Measurements from ENCODE around the gene XPO4.

- TF ChIP-seq POLR2A (IDR thresholded peaks at IDR 0.05; ENCODE audit: low read length) (no peak), GATA1 (IDR thresholded peaks at IDR 0.05; ENCODE audit: low read depth, low read length) (no peak)
These were observed 37.5 kb upstream of the XPO4 start for GRCh38 chr13:20940083-20940482.

Data from erythroblast (primary cell).